GM19372 (cell line): ENCODE results near the gene ITGA11.

Source experiments
- ATAC-seq: cut with Tn5 transposase; IDR thresholded peaks from one replicate; pipeline ENCODE4 v1.9.1; 2021; ENCODE audit warnings: mild to moderate bottlenecking, low read depth, moderate library complexity; ENCODE audit not compliant: unreplicated experiment

ITGA11 gene

GRCh38 chr15:68339481-68339880 is 92.5 kb downstream of the ITGA11 start:
- ATAC-seq = no peak

- ATAC-seq = no peak
Measured at GRCh38 chr15:68337826-68338225, 94.1 kb downstream of the ITGA11 start.

GRCh38 chr15:68336516-68336915 is 95.4 kb downstream of the ITGA11 start:
- ATAC-seq = no peak

- ATAC-seq = no peak
Measured at GRCh38 chr15:68335655-68336054, 96.3 kb downstream of the ITGA11 start.

- ATAC-seq = no peak
Measured at GRCh38 chr15:68335251-68335650, 96.7 kb downstream of the ITGA11 start.

DNA sequence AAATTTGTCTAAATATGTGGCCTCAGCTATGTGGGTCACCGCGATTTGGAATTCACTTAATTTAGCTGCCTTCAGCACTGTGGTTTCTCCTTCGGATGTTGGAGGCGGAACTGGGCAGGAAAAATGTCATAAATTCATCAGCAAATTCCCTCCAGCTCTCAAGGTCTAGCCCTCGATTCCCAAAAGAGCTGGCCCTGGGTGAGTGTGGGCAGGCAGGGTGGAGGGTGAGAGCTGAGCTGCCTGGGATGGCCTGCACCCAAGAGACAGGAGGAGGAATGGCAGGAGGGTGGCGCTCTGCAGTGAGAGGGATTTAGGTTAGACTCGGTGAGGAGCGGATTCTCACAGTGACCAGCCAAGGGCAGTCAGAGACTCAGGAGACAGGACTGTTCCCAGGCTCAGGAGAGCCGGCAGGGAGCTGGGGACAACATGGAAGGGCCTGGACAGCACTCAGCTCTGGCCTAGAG is 97.3 kb downstream of the ITGA11 start:
- ATAC-seq = no peak

DNA sequence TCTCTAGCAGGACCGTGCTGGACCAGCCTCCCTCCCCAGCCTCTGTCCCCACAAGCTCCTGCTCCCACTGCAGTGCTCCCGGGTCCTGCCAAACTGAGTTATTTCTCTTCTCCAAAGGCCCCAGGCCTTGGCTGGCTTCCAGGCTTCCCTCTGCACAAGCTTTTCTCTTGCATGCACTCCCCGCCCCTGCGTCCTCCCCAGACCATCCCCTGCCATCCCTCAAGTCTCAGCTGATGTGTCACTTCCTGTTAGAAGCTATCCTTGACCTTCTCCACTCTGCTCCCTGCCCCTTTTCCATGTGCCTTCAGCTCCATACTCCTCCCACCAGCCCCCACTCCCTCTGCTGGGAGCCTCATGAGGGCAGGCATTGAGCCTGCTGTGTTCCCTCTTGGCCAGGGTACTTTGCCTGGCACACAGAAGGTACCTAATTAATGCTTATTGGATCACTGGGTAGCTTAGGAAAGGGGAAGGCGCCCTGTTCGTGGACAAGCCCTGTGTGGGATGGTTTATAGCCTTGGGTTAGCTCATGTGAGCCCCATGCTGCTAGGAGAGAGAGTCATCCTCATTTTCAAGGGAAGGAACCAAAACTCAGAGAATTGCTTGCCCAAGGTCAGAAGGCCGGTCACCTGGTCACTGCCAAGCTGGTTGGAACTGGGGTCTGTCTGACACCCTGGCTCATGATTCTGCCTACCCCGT is 98.0 kb downstream of the ITGA11 start:
- ATAC-seq = no peak

GRCh38 chr15:68332266-68332665 is 99.7 kb downstream of the ITGA11 start:
- no peak for ATAC-seq

- ATAC-seq = no peak
Measured at GRCh38 chr15:68330901-68331300, 101.1 kb downstream of the ITGA11 start.

- no peak for ATAC-seq
Measured at GRCh38 chr15:68330416-68330815, 101.5 kb downstream of the ITGA11 start.

DNA sequence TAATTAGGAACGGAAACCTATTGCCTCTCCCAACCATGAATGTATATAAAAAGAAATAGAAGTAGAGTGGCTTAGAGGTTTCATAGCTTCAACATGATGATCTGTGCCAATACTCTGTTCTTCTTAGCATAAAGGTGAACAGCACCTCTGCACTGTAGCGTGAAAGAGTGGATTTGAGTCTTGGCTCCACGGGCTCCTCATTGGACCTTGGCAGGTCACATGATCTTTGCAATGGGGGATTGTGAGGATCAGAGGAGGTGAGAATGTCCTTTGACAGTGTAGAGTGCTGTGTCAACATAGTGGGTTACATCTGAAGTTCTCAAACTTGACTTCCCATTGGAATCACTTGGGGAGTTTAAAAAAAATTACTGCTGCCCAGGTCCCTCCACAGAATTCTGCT is 103.0 kb downstream of the ITGA11 start:
- no peak for ATAC-seq

- no peak for ATAC-seq
Measured at GRCh38 chr15:68328443-68328842, 103.5 kb downstream of the ITGA11 start.

DNA sequence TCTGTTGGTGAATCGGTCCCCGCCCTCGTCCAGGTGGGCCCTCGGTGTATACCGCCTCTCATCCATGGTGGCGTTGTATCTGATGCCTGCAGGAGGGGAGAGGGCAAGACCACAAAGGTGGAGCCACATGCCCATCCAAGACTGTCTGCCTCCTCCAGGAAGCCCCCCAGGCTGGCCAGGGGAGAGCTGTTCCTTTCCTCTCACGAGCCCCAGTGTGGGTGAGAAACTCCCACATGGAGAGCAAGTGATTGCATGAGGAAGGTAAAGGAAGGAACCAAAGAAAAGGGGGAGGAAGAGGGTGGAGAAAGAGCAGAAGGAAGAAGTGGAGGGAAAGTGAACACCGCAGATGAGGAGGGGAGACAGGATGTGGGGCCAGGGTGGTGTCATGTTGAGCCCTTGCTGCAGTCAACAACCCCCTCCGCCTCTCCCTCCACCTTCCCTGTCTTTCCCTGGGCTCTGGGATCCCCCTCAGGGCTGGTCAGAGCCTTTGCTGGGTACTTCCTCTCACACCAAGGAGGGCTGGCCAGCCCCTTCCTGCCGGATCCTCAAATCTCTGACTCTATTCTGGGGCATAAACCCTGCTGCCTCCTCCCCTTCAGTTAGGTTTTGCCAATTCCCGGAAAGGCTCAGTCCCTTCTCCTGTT is 105.1 kb downstream of the ITGA11 start:
- no peak for ATAC-seq

DNA sequence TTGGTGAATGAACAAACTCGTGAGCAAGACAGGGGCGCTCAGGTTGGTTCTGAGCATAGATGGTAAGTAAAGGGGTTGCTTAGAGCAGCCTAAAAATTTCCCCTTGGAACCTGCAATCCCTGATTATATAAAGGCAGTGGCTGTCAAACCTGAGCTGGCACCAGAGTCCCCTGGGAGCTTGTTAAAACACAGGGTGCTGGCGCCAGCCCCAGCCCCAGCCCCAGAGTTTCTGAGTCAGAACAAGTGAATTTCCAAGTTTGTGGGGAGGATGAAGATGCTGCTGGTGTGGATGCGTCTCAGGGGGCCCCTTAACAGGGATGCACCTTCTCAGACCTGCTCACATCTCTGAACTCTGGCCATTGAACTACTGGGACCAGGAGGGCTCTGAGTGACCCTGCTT is 106.2 kb downstream of the ITGA11 start:
- no peak for ATAC-seq

- ATAC-seq = no peak
Measured at GRCh38 chr15:68322796-68323195, 109.2 kb downstream of the ITGA11 start.

DNA sequence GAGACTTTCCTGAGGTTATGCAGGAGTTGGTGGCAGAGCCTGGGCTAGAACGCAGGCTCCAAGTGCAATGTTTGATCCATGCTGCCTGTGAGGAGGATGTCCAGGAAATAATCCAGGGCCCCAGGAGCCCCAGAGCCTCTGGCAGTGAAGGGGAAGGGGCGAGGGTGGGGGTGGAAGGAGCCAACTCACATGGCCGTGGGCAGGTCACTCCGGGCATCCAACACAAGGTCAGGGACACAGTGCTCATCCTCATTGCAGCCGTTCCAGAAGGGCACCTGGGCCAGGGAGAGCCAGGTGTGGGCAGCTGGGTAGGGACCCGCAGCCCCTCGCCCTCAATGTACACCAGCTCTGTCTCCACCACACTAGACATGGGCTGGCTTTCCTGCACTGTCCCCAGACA is 110.7 kb downstream of the ITGA11 start:
- no peak for ATAC-seq

GRCh38 chr15:68319997-68320396 is 112.0 kb downstream of the ITGA11 start:
- ATAC-seq = no peak

- no peak for ATAC-seq
Measured at GRCh38 chr15:68318931-68319909, 112.7 kb downstream of the ITGA11 start.

GRCh38 chr15:68318008-68318835 is 113.7 kb downstream of the ITGA11 start:
- no peak for ATAC-seq

DNA sequence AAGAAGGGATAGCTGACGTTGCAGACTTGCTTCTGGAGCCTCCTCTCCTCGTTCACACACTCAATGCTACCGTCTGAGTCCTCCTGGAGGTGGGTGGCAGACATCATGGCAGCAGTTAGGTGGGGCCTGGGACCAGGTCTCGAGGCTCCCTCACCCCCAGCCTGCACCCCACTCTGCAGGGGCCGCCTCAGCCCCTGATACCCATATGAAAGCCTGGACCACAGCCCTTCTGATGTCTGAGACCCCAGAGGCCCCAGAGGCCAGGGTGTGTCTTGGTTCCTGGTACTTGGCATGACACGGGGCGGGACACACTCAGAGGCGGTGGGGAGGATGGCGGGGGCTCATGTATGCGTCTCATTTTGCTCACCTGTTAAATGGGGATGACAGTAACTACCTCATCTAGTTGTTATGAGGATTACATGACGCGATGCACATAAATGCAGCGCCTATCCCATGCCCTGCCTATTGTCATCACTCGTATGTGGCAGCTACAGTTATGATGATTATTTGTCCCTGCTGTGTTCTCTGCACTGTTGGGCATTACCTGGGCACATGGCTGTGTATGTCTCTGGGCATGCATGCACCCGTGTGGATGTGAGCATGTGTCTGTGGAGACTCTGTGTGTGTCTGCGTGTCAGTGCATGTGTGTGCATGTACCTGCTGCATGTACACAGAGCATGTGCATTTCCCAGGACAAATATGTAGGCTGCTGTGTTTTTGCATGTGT is 114.5 kb downstream of the ITGA11 start:
- ATAC-seq = no peak
